ENCODE data around the gene CCN6. TPM values are rescaled to one million over a fixed set of nuclear protein-coding genes. Genes with fewer than 3 reads are reported as not detected.

CCN6 gene
- total RNA-seq, 1 experiment from 2014 or later = not detected

DNA sequence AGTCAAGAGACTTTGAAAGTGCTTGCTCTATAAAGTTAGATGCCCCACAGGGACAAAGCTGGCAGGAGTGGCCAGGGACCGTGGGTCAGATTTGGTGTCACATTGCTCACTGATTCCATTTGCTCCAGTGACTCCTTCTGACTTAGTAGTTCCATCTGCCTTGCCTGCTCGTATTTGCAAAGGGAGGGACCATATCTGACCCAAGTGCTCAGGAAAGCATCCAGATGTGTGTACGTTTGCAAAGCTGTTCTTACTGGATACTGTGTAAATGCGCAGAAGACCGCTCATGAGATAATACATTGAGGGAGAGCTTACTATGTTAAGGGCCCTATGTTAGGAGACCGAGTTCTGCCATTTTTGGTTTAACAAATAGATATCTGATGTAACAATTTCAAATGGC, 21.2 kb upstream of the CCN6 start:
- ATAC-seq (no peak), DNase-seq (ENCODE audit: low read depth, low spot score) (no peak)
- CTCF ChIA-PET = interaction anchor here (1.6 kb wide), 1 partner anchor 323 kb away, joined by 3 read pairs; no protein-coding TSS in a partner anchor
- Histone ChIP-seq H3K9ac (ENCODE audit: low read length) (no peak overlapping the region), H3K79me2 (ENCODE audit: insufficient read depth, low read length) (no peaks in the 10 kb centered on the region), H3K9me3 (ENCODE audit: control insufficient read depth in 1 of 2, insufficient read depth in 1 of 2, low read depth in 1 of 2, low read length in 2 of 2) (no peaks in the 10 kb centered on the region), H3K9me2 (ENCODE audit: insufficient read depth) (no peaks in the 10 kb centered on the region), H3K4me2 (ENCODE audit: low read length) (no peak overlapping the region), H3K4me3 (replicated peaks in 1 of 2; ENCODE audit: low read depth in 1 of 2, low read length in 2 of 2) (no peak overlapping the region), H3K27me3 (ENCODE audit: insufficient read depth, low read length) (0 out of 2 replicates have a peak, but pooled peaks cover 4% of the 10 kb centered on the region), H4K20me1 (ENCODE audit: insufficient read depth) (no peaks in the 10 kb centered on the region), H2AFZ (ENCODE audit: low read depth, low read length, poor library complexity, severe bottlenecking) (no peak overlapping the region), H3K4me1 (ENCODE audit: control insufficient read depth in 1 of 2, insufficient read depth in 2 of 2, low read length in 2 of 2) (peaks cover 0 to 4% of the 10 kb centered on the region in 2 experiments; a peak in 2 of 4 replicates), H3K27ac (ENCODE audit: low read depth, low read length) (no peak overlapping the region), H3K36me3 (ENCODE audit: control insufficient read depth in 1 of 2, insufficient read depth in 2 of 2, low read length in 2 of 2) (no peaks in the 10 kb centered on the region)
- TF ChIP-seq, protein P1, sequence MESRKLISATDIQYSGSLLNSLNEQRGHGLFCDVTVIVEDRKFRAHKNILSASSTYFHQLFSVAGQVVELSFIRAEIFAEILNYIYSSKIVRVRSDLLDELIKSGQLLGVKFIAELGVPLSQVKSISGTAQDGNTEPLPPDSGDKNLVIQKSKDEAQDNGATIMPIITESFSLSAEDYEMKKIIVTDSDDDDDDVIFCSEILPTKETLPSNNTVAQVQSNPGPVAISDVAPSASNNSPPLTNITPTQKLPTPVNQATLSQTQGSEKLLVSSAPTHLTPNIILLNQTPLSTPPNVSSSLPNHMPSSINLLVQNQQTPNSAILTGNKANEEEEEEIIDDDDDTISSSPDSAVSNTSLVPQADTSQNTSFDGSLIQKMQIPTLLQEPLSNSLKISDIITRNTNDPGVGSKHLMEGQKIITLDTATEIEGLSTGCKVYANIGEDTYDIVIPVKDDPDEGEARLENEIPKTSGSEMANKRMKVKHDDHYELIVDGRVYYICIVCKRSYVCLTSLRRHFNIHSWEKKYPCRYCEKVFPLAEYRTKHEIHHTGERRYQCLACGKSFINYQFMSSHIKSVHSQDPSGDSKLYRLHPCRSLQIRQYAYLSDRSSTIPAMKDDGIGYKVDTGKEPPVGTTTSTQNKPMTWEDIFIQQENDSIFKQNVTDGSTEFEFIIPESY (IDR thresholded peaks at IDR 0.05; ENCODE audit: extremely low read depth, insufficient replicate concordance, low read length) = no peak
- TF ChIP-seq ZNF274 (IDR thresholded peaks at IDR 0.05; ENCODE audit: low read depth, low read length) = no peak
- no peak for TF ChIP-seq EGR1 (IDR thresholded peaks at IDR 0.05; ENCODE audit: low read depth)
- no peak for TF ChIP-seq RAD21 (IDR thresholded peaks at IDR 0.05; ENCODE audit: low read depth)
- TF ChIP-seq, protein P2, sequence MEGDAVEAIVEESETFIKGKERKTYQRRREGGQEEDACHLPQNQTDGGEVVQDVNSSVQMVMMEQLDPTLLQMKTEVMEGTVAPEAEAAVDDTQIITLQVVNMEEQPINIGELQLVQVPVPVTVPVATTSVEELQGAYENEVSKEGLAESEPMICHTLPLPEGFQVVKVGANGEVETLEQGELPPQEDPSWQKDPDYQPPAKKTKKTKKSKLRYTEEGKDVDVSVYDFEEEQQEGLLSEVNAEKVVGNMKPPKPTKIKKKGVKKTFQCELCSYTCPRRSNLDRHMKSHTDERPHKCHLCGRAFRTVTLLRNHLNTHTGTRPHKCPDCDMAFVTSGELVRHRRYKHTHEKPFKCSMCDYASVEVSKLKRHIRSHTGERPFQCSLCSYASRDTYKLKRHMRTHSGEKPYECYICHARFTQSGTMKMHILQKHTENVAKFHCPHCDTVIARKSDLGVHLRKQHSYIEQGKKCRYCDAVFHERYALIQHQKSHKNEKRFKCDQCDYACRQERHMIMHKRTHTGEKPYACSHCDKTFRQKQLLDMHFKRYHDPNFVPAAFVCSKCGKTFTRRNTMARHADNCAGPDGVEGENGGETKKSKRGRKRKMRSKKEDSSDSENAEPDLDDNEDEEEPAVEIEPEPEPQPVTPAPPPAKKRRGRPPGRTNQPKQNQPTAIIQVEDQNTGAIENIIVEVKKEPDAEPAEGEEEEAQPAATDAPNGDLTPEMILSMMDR (IDR thresholded peaks at IDR 0.05 in 2 of 3, conservative IDR thresholded peaks at IDR 0.05 in 1 of 3; ENCODE audit: borderline replicate concordance in 1 of 3, insufficient read depth in 1 of 3, low read depth in 2 of 3, low read length in 2 of 3) = no peak
- TF ChIP-seq ELF1 (IDR thresholded peaks at IDR 0.05; ENCODE audit: borderline replicate concordance, low read depth) = no peak
- TF ChIP-seq, protein P3, sequence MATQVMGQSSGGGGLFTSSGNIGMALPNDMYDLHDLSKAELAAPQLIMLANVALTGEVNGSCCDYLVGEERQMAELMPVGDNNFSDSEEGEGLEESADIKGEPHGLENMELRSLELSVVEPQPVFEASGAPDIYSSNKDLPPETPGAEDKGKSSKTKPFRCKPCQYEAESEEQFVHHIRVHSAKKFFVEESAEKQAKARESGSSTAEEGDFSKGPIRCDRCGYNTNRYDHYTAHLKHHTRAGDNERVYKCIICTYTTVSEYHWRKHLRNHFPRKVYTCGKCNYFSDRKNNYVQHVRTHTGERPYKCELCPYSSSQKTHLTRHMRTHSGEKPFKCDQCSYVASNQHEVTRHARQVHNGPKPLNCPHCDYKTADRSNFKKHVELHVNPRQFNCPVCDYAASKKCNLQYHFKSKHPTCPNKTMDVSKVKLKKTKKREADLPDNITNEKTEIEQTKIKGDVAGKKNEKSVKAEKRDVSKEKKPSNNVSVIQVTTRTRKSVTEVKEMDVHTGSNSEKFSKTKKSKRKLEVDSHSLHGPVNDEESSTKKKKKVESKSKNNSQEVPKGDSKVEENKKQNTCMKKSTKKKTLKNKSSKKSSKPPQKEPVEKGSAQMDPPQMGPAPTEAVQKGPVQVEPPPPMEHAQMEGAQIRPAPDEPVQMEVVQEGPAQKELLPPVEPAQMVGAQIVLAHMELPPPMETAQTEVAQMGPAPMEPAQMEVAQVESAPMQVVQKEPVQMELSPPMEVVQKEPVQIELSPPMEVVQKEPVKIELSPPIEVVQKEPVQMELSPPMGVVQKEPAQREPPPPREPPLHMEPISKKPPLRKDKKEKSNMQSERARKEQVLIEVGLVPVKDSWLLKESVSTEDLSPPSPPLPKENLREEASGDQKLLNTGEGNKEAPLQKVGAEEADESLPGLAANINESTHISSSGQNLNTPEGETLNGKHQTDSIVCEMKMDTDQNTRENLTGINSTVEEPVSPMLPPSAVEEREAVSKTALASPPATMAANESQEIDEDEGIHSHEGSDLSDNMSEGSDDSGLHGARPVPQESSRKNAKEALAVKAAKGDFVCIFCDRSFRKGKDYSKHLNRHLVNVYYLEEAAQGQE (IDR thresholded peaks at IDR 0.05; ENCODE audit: low read depth) = no peak
- no peak for TF ChIP-seq FOSL1 (IDR thresholded peaks at IDR 0.05; ENCODE audit: low read depth)
- no peak for TF ChIP-seq EZH2 (IDR thresholded peaks at IDR 0.05)
- no peak for TF ChIP-seq YY1 (IDR thresholded peaks at IDR 0.05; ENCODE audit: extremely low read depth, insufficient replicate concordance, low read depth, low read length)
- no peak for TF ChIP-seq SRF (IDR thresholded peaks at IDR 0.05; ENCODE audit: low read depth)
- TF ChIP-seq, protein P4, sequence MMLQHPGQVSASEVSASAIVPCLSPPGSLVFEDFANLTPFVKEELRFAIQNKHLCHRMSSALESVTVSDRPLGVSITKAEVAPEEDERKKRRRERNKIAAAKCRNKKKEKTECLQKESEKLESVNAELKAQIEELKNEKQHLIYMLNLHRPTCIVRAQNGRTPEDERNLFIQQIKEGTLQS (IDR thresholded peaks at IDR 0.05) = no peak
- no peak for TF ChIP-seq EZH2phosphoT487 (IDR thresholded peaks at IDR 0.05; ENCODE audit: borderline replicate concordance)
- TF ChIP-seq, protein P5, sequence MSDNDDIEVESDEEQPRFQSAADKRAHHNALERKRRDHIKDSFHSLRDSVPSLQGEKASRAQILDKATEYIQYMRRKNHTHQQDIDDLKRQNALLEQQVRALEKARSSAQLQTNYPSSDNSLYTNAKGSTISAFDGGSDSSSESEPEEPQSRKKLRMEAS (IDR thresholded peaks at IDR 0.05) = no peak
- no peak for TF ChIP-seq CBX3 (IDR thresholded peaks at IDR 0.05; ENCODE audit: low read depth)
- TF ChIP-seq JUND (IDR thresholded peaks at IDR 0.05) = no peak
- TF ChIP-seq SP1 (IDR thresholded peaks at IDR 0.05; ENCODE audit: low read depth) = no peak
- TF ChIP-seq ZFX (IDR thresholded peaks at IDR 0.05) = no peak
- RAD21 ChIA-PET (ENCODE audit: low non-redundant PET in 1 of 2, low total read pairs in 2 of 2, uncharacterized antibody in 2 of 2, unreplicated experiment in 2 of 2) = no interaction called here
- POLR2A ChIA-PET = no interaction called here
- intact Hi-C loops (cut with micrococcal nuclease) = no loop called here
- no TSS peak for BruUV-seq (replicated peaks)

All from HCT116 (cell line).